Measurements from ENCODE around the gene ABLIM2. TPM values are rescaled to one million over a fixed set of nuclear protein-coding genes. Genes with fewer than 3 reads are reported as not detected.

Gene ABLIM2
- total and polyA plus RNA-seq, 10 of the 15 experiments (the other 5 are each of a cell fraction or from before 2014, with no cell fraction given) = 0.03 to 0.15 (median 0.05) TPM; not detected in 7

DNA sequence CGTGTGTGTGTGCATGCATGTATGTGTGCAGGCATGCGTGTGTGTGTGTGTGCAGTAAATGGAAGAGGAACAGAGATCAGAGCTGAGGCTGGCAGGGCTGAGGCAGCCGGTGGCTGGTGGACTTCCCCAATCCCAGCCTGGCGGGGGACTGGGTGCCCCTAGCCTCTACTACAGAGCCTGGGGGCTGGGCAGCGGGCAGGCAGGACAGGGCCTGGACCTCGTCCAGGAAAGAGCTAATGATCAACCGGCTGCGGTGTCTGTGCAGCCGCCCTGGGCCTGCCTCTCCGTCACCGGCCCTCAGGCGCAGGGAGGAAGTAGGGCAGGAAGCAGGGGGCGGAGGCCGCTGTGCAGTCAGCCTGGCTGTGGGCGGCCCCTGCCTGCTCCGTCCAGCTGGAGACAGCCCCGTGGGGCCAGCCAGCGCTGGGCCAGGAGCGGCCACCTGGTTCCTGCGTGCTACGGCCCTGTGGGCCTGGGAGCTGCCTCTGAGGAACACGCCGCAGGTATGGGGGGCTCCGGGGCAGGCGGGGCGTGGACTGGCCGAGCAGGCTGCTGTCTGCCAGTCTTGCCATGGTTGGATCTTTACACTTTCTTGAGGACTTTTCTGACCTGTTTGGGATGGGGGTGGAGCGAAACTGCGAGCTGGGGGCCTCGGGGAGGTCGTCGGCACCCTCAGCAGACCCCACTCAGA lies 40.4 kb upstream of the ABLIM2 start, which contains the start of gene SH3TC1 (continued):
- TF ChIP-seq CUX1 (IDR thresholded peaks at IDR 0.05; ENCODE audit: insufficient replicate concordance, low read depth, low read length) (no peak), ZNF384 (IDR thresholded peaks at IDR 0.05; ENCODE audit: borderline replicate concordance, low read depth, low read length) (no peak), DPF2 (IDR thresholded peaks at IDR 0.05) (peak; percentile 95), ETV6 (conservative IDR thresholded peaks at IDR 0.05 in 1 of 2, IDR thresholded peaks at IDR 0.05 in 1 of 2; ENCODE audit: borderline replicate concordance in 1 of 2, low read depth in 1 of 2) (peak in 1 of 2 experiments; percentile 80; a peak in 1 of 4 replicates), MEF2B (IDR thresholded peaks at IDR 0.05; ENCODE audit: partially characterized antibody, poor library complexity, severe bottlenecking) (peak; percentile 39)
